Measurements from ENCODE around the gene ADH4.
A peak's percentile ranks its signal among the peaks of the same experiment; 100 is the strongest.
"Not testable (repeated sequence)": the region's sequence is repeated elsewhere in the genome, so short reads cannot be mapped to it uniquely, and the experiment has no call there.

ADH4 gene

GRCh38 chr4:99134586-99134985 lies 9.5 kb downstream of the ADH4 start:
- DNase-seq (ENCODE audit: low read depth in 2 of 2), result no peak

- DNase-seq (ENCODE audit: low read depth in 2 of 2), result no peak
Observed at GRCh38 chr4:99131378-99131777, 12.7 kb downstream of the ADH4 start.

GRCh38 chr4:99126376-99126775 lies 17.7 kb downstream of the ADH4 start:
- no peak for DNase-seq (ENCODE audit: low read depth in 2 of 2)

- DNase-seq (ENCODE audit: low read depth in 2 of 2), result no peak
Observed at GRCh38 chr4:99121008-99121407, 23.1 kb downstream of the ADH4 start.

GRCh38 chr4:99120501-99120900 lies 23.6 kb downstream of the ADH4 start:
- DNase-seq (ENCODE audit: low read depth in 2 of 2), result no peak

GRCh38 chr4:99117876-99118693 lies 26.0 kb downstream of the ADH4 start:
- DNase-seq (ENCODE audit: low read depth in 2 of 2), result no peak

- not testable (repeated sequence) for DNase-seq (ENCODE audit: low read depth in 2 of 2)
Observed at GRCh38 chr4:99117122-99117841, 26.8 kb downstream of the ADH4 start.

GRCh38 chr4:99109286-99109685 lies 34.8 kb downstream of the ADH4 start:
- not testable (repeated sequence) for DNase-seq (ENCODE audit: low read depth in 2 of 2)

GRCh38 chr4:99104153-99104552 lies 39.9 kb downstream of the ADH4 start:
- DNase-seq (ENCODE audit: low read depth in 2 of 2), result no peak

GRCh38 chr4:99103166-99103565 lies 40.9 kb downstream of the ADH4 start:
- no peak for DNase-seq (ENCODE audit: low read depth in 2 of 2)

- no peak for DNase-seq (ENCODE audit: low read depth in 2 of 2)
Observed at GRCh38 chr4:99102634-99103033, 41.5 kb downstream of the ADH4 start.

- no peak for DNase-seq (ENCODE audit: low read depth in 2 of 2)
Observed at GRCh38 chr4:99100876-99101275, 43.2 kb downstream of the ADH4 start.

- DNase-seq (ENCODE audit: low read depth in 2 of 2), result not testable (repeated sequence)
Observed at GRCh38 chr4:99099814-99100213, 44.3 kb downstream of the ADH4 start.

GRCh38 chr4:99099311-99099710 lies 44.8 kb downstream of the ADH4 start:
- no peak for DNase-seq (ENCODE audit: low read depth in 2 of 2)

- not testable (repeated sequence) for DNase-seq (ENCODE audit: low read depth in 2 of 2)
Observed at GRCh38 chr4:99091841-99092240, 52.3 kb downstream of the ADH4 start.

- no peak for DNase-seq (ENCODE audit: low read depth in 2 of 2)
Observed at GRCh38 chr4:99091216-99091575, 52.9 kb downstream of the ADH4 start.

- DNase-seq (ENCODE audit: low read depth in 2 of 2), result no peak
Observed at GRCh38 chr4:99090481-99091215, 53.4 kb downstream of the ADH4 start.

- peak; percentile 82 to 89 for DNase-seq (ENCODE audit: low read depth in 2 of 2)
Observed at GRCh38 chr4:99088481-99089365, 55.4 kb downstream of the ADH4 start, which contains the start of gene ADH5. Gene ADH5 (minus strand): TSS chr4:99088788. CDS start chr4:99088700, 88 bp downstream.

GRCh38 chr4:99088023-99088449 lies 56.1 kb downstream of the ADH4 start:
- DNase-seq (ENCODE audit: low read depth in 2 of 2), result no peak

- DNase-seq (ENCODE audit: low read depth in 2 of 2), result no peak
Observed at GRCh38 chr4:99084595-99084994, 59.5 kb downstream of the ADH4 start.

GRCh38 chr4:99082192-99082591 lies 61.9 kb downstream of the ADH4 start:
- no peak for DNase-seq (ENCODE audit: low read depth in 2 of 2)

Measured in stimulated activated CD4-positive, alpha-beta T cell treated with anti-CD3 and anti-CD28 coated beads, Interleukin-1b, Interleukin-23, amount 100 ng/mL, for 1 hour (primary cell).